Measurements from ENCODE around the gene LAMA5.

GRCh38 chr20:62413896-62414481 lies 46.9 kb upstream of the LAMA5 start:
- no peak for TF ChIP-seq CTCF (IDR thresholded peaks at IDR 0.05)
- TF ChIP-seq POLR2A (IDR thresholded peaks at IDR 0.05) = no peak

Data from lower leg skin (tissue), 3 donors.